HEK293 (cell line): ENCODE measurements around the gene INTS14.

ENCODE experiments used
- BCL11A ChIP-seq: fragments of 450-650 bp; formaldehyde crosslinking; IDR thresholded peaks from 2 replicates; pipeline ENCODE4 v1.5.1; 2016; ENCODE audit warnings: low read depth, missing biosample characterization, missing genetic modification characterization
- ELK4 ChIP-seq: IDR thresholded peaks from 2 replicates; pipeline ENCODE4 v1.6.1; 2011; ENCODE audit warnings: mild to moderate bottlenecking, low read depth, low read length, borderline replicate concordance
- GLI4 ChIP-seq: fragments of 450-650 bp; formaldehyde crosslinking; IDR thresholded peaks from 2 replicates; pipeline ENCODE4 v1.5.1; 2016; ENCODE audit warnings: missing biosample characterization, missing genetic modification characterization
- GLIS2 ChIP-seq: fragments of 450-650 bp; formaldehyde crosslinking; IDR thresholded peaks from 2 replicates; pipeline ENCODE4 v1.5.1; 2016; ENCODE audit warnings: missing biosample characterization, missing genetic modification characterization
- IKZF3 ChIP-seq: fragments of 450-650 bp; IDR thresholded peaks from 2 replicates; pipeline ENCODE4 v1.5.0; 2018; ENCODE audit warnings: missing biosample characterization, mild to moderate bottlenecking, missing genetic modification characterization, moderate library complexity
- KLF16 ChIP-seq: fragments of 450-650 bp; formaldehyde crosslinking; IDR thresholded peaks from 2 replicates; pipeline ENCODE4 v1.5.1; 2017; ENCODE audit warnings: missing biosample characterization, missing genetic modification characterization
- PATZ1 ChIP-seq: fragments of 450-650 bp; formaldehyde crosslinking; IDR thresholded peaks from 2 replicates; pipeline ENCODE4 v1.5.1; 2016; ENCODE audit warnings: missing biosample characterization, missing genetic modification characterization
- PRDM10 ChIP-seq: fragments of 450-650 bp; formaldehyde crosslinking; IDR thresholded peaks from 2 replicates; pipeline ENCODE4 v1.5.1; 2016; ENCODE audit warnings: missing biosample characterization, missing genetic modification characterization
- PRDM2 ChIP-seq: fragments of 450-650 bp; formaldehyde crosslinking; IDR thresholded peaks from 2 replicates; pipeline ENCODE4 v1.5.1; 2016; ENCODE audit warnings: missing biosample characterization, missing genetic modification characterization, borderline replicate concordance
- ZBTB11 ChIP-seq: fragments of 450-650 bp; formaldehyde crosslinking; conservative IDR thresholded peaks from 2 replicates; pipeline ENCODE4 v1.5.1; 2016; ENCODE audit warnings: low read depth, missing biosample characterization, missing genetic modification characterization
- ZNF112 ChIP-seq: fragments of 450-650 bp; formaldehyde crosslinking; IDR thresholded peaks from 2 replicates; pipeline ENCODE4 v1.5.0; 2017; ENCODE audit warnings: missing biosample characterization, missing genetic modification characterization
- ZNF132 ChIP-seq: fragments of 450-650 bp; formaldehyde crosslinking; IDR thresholded peaks from 2 replicates; pipeline ENCODE4 v1.5.1; 2017; ENCODE audit warnings: missing biosample characterization, missing genetic modification characterization, borderline replicate concordance
- ZNF140 ChIP-seq: fragments of 450-650 bp; formaldehyde crosslinking; IDR thresholded peaks from 2 replicates; pipeline ENCODE4 v1.5.1; 2016; ENCODE audit warnings: missing biosample characterization, missing genetic modification characterization
- ZNF350 ChIP-seq: fragments of 450-650 bp; formaldehyde crosslinking; IDR thresholded peaks from 2 replicates; pipeline ENCODE4 v1.5.0; 2017; ENCODE audit warnings: missing biosample characterization, mild to moderate bottlenecking, missing genetic modification characterization
- ZNF473 ChIP-seq: fragments of 450-650 bp; formaldehyde crosslinking; IDR thresholded peaks from 2 replicates; pipeline ENCODE4 v1.5.1; 2017; ENCODE audit warnings: missing biosample characterization, missing genetic modification characterization
- ZNF529 ChIP-seq: fragments of 450-650 bp; formaldehyde crosslinking; IDR thresholded peaks from 2 replicates; pipeline ENCODE4 v1.5.1; 2017; ENCODE audit warnings: missing genetic modification characterization, missing biosample characterization; ENCODE audit not compliant: insufficient replicate concordance
- ZNF600 ChIP-seq: fragments of 450-650 bp; formaldehyde crosslinking; IDR thresholded peaks from 2 replicates; pipeline ENCODE4 v1.5.1; 2016; ENCODE audit warnings: missing biosample characterization, missing genetic modification characterization
- ZNF692 ChIP-seq: fragments of 450-650 bp; formaldehyde crosslinking; IDR thresholded peaks from 2 replicates; pipeline ENCODE4 v1.5.1; 2016; ENCODE audit warnings: missing biosample characterization, missing genetic modification characterization
- ZSCAN4 ChIP-seq: fragments of 450-650 bp; formaldehyde crosslinking; IDR thresholded peaks from 2 replicates; pipeline ENCODE4 v1.5.1; 2017; ENCODE audit warnings: missing biosample characterization, missing genetic modification characterization

INTS14 gene

GRCh38 chr15:65533057-65533756 is 77.7 kb downstream of the INTS14 start (continued):
- TF ChIP-seq ZNF529 (tag by site-specific recombination), result no peak
- TF ChIP-seq ZNF132, result no peak
- TF ChIP-seq ELK4, result no peak
- TF ChIP-seq ZNF112 (tag by site-specific recombination), result no peak
- no peak for TF ChIP-seq ZNF600 (tag by site-specific recombination)
- TF ChIP-seq PRDM2 (tag by site-specific recombination), result no peak
- no peak for TF ChIP-seq GLI4
- TF ChIP-seq BCL11A (tag by site-specific recombination), result no peak
- TF ChIP-seq ZNF140, result no peak
- TF ChIP-seq PATZ1 (tag by site-specific recombination), result peak; percentile 79
- TF ChIP-seq KLF16, result peak; percentile 65; the same call in 1 of the 2 replicates
- no peak for TF ChIP-seq ZSCAN4 (tag by site-specific recombination)
- no peak for TF ChIP-seq ZNF350 (tag by site-specific recombination)
- TF ChIP-seq ZNF473 (tag by site-specific recombination), result no peak
- TF ChIP-seq ZNF692, result no peak
- TF ChIP-seq IKZF3 (tag by site-specific recombination), result peak; percentile 91
- TF ChIP-seq ZBTB11 (tag by site-specific recombination), result no peak
- TF ChIP-seq PRDM10 (tag by site-specific recombination), result 0 out of 2 replicates have a peak, but pooled peaks have one; percentile 6
- TF ChIP-seq GLIS2, result no peak
